ENCODE data around the gene GOLGA2. TPM values are rescaled to one million over a fixed set of nuclear protein-coding genes. Genes with fewer than 3 reads are reported as not detected.
"Not testable (repeated sequence)": the region's sequence is repeated elsewhere in the genome, so short reads cannot be mapped to it uniquely, and the experiment has no call there.

GOLGA2 gene
- polyA plus RNA-seq, 1 donor from 2014 or later: 10.3 TPM

- Mint-ChIP-seq H3K4me1 (peaks cover 8 to 15% (median 10%) of the 10 kb centered on the region in 3 donors), H3K9me3 (no peaks in the 10 kb centered on the region), H3K27me3 (peaks cover 23% of the 10 kb centered on the region), H3K27ac (no peak overlapping the region), H3K36me3 (no peaks in the 10 kb centered on the region), H3K4me3 (no peak overlapping the region)
Observed at GRCh38 chr9:128245421-128246151, 30.2 kb downstream of the GOLGA2 start.

- Mint-ChIP-seq H3K4me3 (no peak overlapping the region), H3K27me3 (peaks cover 24% of the 10 kb centered on the region), H3K4me1 (peaks cover 8 to 13% (median 9%) of the 10 kb centered on the region in 3 donors), H3K36me3 (no peaks in the 10 kb centered on the region), H3K27ac (no peak overlapping the region), H3K9me3 (no peaks in the 10 kb centered on the region)
Observed at GRCh38 chr9:128244837-128245231, 31.0 kb downstream of the GOLGA2 start.

GRCh38 chr9:128244091-128244836 lies 31.5 kb downstream of the GOLGA2 start:
- peaks cover 5 to 9% (median 6%) of the 10 kb centered on the region in 3 donors for H3K4me1 Mint-ChIP-seq
- H3K4me3 Mint-ChIP-seq: no peak overlapping the region
- H3K9me3 Mint-ChIP-seq: no peaks in the 10 kb centered on the region
- H3K36me3 Mint-ChIP-seq: no peaks in the 10 kb centered on the region
- peak overlapping the region in 1 of 3 donors; percentile 28 for H3K27ac Mint-ChIP-seq
- H3K27me3 Mint-ChIP-seq: peaks cover 24% of the 10 kb centered on the region

DNA sequence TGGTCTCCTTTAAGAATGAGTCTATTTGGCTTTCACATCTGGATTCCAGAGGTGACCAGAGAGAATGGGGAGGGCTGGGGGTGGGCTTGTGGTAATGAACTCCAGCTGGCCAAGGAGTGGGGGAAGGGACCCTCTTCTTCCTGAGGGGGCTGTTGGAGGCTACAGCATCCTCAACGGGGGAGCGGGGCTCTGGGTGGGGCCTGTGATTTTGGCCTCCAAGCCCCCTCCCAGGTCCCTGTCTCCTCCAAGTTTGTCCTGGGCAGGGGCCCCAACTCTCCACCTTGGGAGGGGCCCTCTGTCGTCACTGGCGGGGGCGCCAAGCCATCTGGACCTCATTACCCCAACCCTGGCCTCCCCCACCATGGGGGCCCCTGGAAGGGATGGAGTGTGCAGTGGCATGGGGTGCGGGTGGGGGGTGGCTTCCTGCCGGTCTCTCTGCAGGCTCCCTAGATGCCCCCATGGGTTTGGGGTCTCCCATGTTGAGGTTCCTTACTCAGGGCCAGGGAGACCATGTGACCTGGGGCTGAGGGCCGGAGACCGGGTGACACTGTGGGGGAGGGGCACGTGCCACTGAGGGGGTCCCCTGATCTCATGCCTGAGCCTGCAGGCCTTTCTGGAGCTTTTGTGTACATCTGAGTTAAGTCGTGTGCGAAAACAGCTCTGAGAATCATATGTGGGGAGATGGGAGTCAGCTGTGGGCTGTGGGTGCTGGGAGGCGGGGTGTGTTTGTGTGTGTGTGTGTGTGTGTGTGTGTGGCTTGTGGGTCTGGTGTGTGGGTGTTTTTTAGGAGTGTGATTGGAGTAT lies 32.4 kb downstream of the GOLGA2 start:
- Mint-ChIP-seq H3K4me1 (peaks cover 5 to 9% (median 6%) of the 10 kb centered on the region in 3 donors), H3K4me3 (no peak overlapping the region), H3K27ac (no peak overlapping the region), H3K36me3 (no peaks in the 10 kb centered on the region), H3K27me3 (peaks cover 24% of the 10 kb centered on the region), H3K9me3 (no peaks in the 10 kb centered on the region)

DNA sequence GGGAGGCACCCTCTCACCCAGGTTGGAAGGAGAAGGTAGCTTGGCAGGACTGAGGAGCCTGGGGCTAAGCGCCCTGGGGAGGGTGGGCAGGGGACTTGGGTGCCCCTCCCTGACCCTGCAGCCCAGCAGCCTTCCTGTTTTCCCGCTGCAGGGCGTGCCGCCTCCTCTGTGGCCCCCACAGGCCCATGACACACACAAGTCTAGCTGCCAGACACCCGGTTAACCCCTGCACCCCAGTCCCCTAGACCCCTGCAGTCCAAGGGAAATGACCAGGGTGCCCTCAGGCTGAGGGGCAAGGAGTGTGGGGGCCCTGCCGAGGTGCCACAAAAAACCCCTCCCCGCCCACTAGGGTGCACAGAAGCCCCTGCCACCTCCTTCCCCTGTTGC lies 33.0 kb downstream of the GOLGA2 start:
- no peak overlapping the region for H3K27ac Mint-ChIP-seq
- peaks cover 24% of the 10 kb centered on the region for H3K27me3 Mint-ChIP-seq
- no peaks in the 10 kb centered on the region for H3K36me3 Mint-ChIP-seq
- peaks cover 5 to 9% (median 6%) of the 10 kb centered on the region in 3 donors for H3K4me1 Mint-ChIP-seq
- H3K4me3 Mint-ChIP-seq: no peak overlapping the region
- no peaks in the 10 kb centered on the region for H3K9me3 Mint-ChIP-seq

- Mint-ChIP-seq H3K4me1 (peaks cover 5 to 9% (median 6%) of the 10 kb centered on the region in 3 donors), H3K36me3 (no peaks in the 10 kb centered on the region), H3K27ac (peak overlapping the region in 1 of 3 donors; percentile 71), H3K4me3 (no peak overlapping the region), H3K9me3 (no peaks in the 10 kb centered on the region), H3K27me3 (peaks cover 24% of the 10 kb centered on the region)
Observed at GRCh38 chr9:128242124-128242523, 33.7 kb downstream of the GOLGA2 start.

DNA sequence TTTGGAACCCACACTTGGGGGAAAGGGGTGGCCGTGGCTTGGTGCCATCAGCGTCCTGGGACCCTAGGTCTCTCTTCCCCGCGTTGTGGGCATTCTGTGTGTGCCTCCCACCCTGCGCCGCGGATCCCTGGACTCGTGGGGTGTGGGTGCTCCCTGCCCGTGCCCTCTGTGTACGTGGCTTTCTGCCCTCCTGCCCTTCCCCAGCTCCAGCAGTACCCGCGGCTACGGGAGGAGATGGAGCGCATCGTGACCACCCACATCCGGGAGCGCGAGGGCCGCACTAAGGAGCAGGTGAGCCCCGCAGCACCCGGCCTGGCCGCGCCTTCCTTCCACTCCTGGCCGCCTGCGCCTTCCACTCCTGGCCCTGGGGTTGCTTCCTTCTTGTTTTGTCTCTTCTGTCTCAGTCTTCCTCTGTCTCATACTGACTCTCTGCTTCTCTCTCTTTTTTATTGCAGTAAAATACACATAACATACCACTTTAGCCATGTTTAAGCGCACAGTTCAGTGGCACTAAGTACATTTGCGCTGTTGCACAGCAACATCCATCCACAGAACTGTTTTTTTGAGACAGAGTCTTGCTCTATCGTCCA lies 41.9 kb downstream of the GOLGA2 start:
- Mint-ChIP-seq H3K27me3 (peaks cover 3% of the 10 kb centered on the region), H3K4me1 (no peaks in the 10 kb centered on the region), H3K36me3 (no peaks in the 10 kb centered on the region), H3K9me3 (no peaks in the 10 kb centered on the region), H3K4me3 (no peak overlapping the region), H3K27ac (peak overlapping the region in 1 of 3 donors; percentile 67)

GRCh38 chr9:128232528-128233428 lies 43.0 kb downstream of the GOLGA2 start:
- peaks cover 3% of the 10 kb centered on the region for H3K27me3 Mint-ChIP-seq
- peaks cover 0 to under 1% (median 0%) of the 10 kb centered on the region in 3 donors for H3K9me3 Mint-ChIP-seq
- H3K36me3 Mint-ChIP-seq: no peaks in the 10 kb centered on the region
- H3K27ac Mint-ChIP-seq: no peak overlapping the region
- H3K4me3 Mint-ChIP-seq: no peak overlapping the region
- H3K4me1 Mint-ChIP-seq: no peaks in the 10 kb centered on the region

- no peak overlapping the region for H3K27ac Mint-ChIP-seq
- H3K36me3 Mint-ChIP-seq: no peaks in the 10 kb centered on the region
- H3K4me3 Mint-ChIP-seq: no peak overlapping the region
- H3K27me3 Mint-ChIP-seq: peaks cover 3% of the 10 kb centered on the region
- H3K9me3 Mint-ChIP-seq: peaks cover 0 to 1% (median 0%) of the 10 kb centered on the region in 3 donors
- no peaks in the 10 kb centered on the region for H3K4me1 Mint-ChIP-seq
Observed at GRCh38 chr9:128231638-128232527, 43.9 kb downstream of the GOLGA2 start.

GRCh38 chr9:128230897-128231296 lies 44.9 kb downstream of the GOLGA2 start:
- H3K27me3 Mint-ChIP-seq, H3K9me3 Mint-ChIP-seq, H3K4me1 Mint-ChIP-seq, H3K27ac Mint-ChIP-seq, H3K36me3 Mint-ChIP-seq: not testable (repeated sequence)
- H3K4me3 Mint-ChIP-seq: peak overlapping the region in 1 of 4 donors; percentile 21

- no peak overlapping the region for H3K27ac Mint-ChIP-seq
- no peak overlapping the region for H3K4me3 Mint-ChIP-seq
- no peaks in the 10 kb centered on the region for H3K36me3 Mint-ChIP-seq
Observed at GRCh38 chr9:128226412-128226801, 49.4 kb downstream of the GOLGA2 start.

GRCh38 chr9:128225770-128226411 lies 49.9 kb downstream of the GOLGA2 start:
- Mint-ChIP-seq H3K9me3 (peaks cover 0 to 1% (median 0%) of the 10 kb centered on the region in 3 donors), H3K27ac (no peak overlapping the region), H3K4me1 (no peaks in the 10 kb centered on the region), H3K27me3 (no peaks in the 10 kb centered on the region), H3K36me3 (no peaks in the 10 kb centered on the region), H3K4me3 (no peak overlapping the region)

More at GRCh38 chr9:128226412-128226801, 49.4 kb downstream of the GOLGA2 start:
- Mint-ChIP-seq H3K27me3 (no peaks in the 10 kb centered on the region), H3K4me1 (no peaks in the 10 kb centered on the region), H3K9me3 (peaks cover 0 to 1% (median 0%) of the 10 kb centered on the region in 3 donors)

DNA sequence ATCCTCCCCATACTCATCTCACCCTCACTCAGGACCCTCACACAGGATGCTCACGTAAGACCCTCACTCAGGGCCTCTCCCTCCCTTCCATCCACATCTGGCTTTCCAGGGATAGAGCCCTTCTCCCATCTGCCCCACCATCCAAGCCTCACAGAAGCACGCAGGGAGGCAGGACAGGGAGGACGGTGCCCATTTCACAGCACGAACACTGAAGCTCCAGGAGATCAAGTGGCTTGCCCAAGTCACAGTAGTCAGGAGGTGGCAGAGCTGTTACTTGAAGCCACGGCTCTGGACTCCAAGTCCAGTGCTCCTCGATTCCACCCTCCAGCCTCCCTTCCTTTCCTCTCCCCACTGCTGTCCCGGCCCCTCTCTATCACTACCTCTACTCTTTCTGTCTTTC lies 50.9 kb downstream of the GOLGA2 start:
- no peaks in the 10 kb centered on the region for H3K27me3 Mint-ChIP-seq
- no peaks in the 10 kb centered on the region for H3K4me1 Mint-ChIP-seq
- H3K36me3 Mint-ChIP-seq: no peaks in the 10 kb centered on the region
- no peak overlapping the region for H3K27ac Mint-ChIP-seq
- H3K9me3 Mint-ChIP-seq: peaks cover 0 to 1% (median 0%) of the 10 kb centered on the region in 3 donors
- H3K4me3 Mint-ChIP-seq: no peak overlapping the region
